Fibroblast of the aortic adventitia (primary cell): ENCODE measurements around the gene JMJD1C. TPM values are rescaled to one million over a fixed set of nuclear protein-coding genes. Genes with fewer than 3 reads are reported as not detected.
A peak's percentile ranks its signal among the peaks of the same experiment; 100 is the strongest.

Source experiments
- DNase-seq: peaks from one replicate; pipeline ENCODE4 v3.0.0-alpha.2; 2010; ENCODE audit warnings: low read depth
- H3K4me3 ChIP-seq: 2 replicates; pipeline ENCODE4 v1.5.1; 2011; ENCODE audit warnings: low read depth, mild to moderate bottlenecking, control low read depth, low read length, moderate library complexity
- total RNA-seq: library from RNA; depleted of rRNA; stranded (reverse); fragments of >200 nt; gene quantifications from 2 replicates; pipeline ENCODE4 v1.2.3, GENCODE V29; 2012; ENCODE audit warnings: low replicate concordance
- TF ChIP-seq, protein P1 (sequence below): IDR thresholded peaks from 2 replicates; pipeline ENCODE4 v1.5.1; 2011; ENCODE audit warnings: mild to moderate bottlenecking, low read length, control low read depth, inconsistent platforms; ENCODE audit not compliant: insufficient read depth

Gene JMJD1C
- total RNA-seq, 1 donor: 120 TPM

DNA sequence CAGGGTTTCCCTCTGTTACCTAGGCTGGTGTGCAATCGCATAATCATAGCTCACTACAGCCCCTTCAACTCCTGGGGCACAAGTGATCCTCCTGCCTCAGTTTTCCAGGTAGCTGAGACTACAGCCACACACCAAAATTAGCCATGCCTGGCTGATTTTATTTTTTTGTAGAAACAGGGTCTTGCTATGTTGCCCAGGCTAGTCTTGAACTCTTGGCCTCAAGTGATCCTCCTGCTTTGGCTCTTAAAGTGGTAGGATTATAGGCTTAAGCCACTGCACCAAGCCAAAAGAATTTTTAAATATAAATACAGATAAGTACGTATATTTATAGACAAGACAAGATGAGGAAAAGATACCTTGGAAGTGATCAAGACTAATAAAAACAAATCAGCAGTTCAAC lies 215.7 kb downstream of the JMJD1C start:
- no peak overlapping the region for H3K4me3 ChIP-seq
- TF ChIP-seq, protein P1, sequence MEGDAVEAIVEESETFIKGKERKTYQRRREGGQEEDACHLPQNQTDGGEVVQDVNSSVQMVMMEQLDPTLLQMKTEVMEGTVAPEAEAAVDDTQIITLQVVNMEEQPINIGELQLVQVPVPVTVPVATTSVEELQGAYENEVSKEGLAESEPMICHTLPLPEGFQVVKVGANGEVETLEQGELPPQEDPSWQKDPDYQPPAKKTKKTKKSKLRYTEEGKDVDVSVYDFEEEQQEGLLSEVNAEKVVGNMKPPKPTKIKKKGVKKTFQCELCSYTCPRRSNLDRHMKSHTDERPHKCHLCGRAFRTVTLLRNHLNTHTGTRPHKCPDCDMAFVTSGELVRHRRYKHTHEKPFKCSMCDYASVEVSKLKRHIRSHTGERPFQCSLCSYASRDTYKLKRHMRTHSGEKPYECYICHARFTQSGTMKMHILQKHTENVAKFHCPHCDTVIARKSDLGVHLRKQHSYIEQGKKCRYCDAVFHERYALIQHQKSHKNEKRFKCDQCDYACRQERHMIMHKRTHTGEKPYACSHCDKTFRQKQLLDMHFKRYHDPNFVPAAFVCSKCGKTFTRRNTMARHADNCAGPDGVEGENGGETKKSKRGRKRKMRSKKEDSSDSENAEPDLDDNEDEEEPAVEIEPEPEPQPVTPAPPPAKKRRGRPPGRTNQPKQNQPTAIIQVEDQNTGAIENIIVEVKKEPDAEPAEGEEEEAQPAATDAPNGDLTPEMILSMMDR: no peak
- no peak for DNase-seq

DNA sequence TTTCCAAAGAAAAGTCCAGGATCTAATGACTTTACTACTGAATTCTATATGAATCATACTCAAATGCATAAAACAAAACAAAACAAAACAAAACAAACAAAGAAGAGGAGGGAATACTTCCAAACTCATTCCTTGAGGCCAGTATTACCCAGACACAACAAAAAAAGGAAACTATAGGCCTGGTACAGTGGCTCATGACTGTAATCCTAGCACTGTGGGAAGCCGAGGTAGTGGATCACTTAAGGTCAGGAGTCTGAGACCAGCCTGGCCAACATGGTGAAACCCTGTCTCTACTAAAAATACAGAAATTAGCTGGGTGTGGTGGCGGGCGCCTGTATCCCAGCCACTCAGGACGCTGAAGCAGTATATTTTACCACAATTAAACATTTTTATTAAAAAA lies 218.0 kb downstream of the JMJD1C start:
- TF ChIP-seq, protein P1: no peak
- DNase-seq: no peak

DNA sequence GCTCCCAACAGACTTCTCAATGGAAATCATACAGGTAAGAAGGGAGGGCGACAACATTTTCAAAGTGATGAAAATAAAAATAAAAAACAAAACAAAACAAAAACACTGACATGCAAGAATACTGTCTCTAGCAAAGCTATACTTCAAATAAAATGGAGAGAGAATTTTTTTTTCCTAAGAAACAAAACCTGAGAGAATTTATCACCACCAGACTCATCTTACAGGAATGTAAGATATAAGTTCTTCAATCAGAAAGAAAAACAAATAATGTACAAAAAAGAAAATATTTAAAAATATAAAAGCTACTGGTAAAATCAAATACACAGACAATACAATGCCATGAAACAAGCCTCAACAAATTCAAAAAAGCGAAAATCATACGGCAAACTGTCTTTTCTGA lies 219.4 kb downstream of the JMJD1C start:
- peak; percentile 12 for DNase-seq
- no peak overlapping the region for H3K4me3 ChIP-seq
- TF ChIP-seq, protein P1: no peak

More for the DNA sequence above, 218.0 kb downstream of the JMJD1C start:
- H3K4me3 ChIP-seq: no peak overlapping the region

DNA sequence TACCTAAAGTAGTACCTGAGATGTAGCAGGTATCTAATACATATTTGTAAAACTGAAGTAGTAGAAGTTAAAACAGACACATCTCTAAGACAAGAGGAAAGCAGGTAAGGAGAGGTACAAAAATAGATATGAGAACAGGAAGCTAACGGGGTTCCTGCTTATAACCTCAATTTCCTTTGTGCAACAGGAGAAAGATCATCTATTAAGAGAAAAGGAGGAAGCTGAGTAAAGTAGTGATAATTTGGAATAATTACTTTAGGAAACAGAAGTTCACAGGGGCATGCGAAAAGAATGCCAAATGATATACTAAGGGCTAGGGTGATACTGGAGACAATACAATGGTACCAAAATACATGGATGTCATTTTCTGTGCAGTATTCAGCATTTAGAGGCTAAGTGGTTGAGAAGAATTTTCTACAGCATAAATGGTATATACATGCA lies 223.9 kb downstream of the JMJD1C start:
- no peak overlapping the region for H3K4me3 ChIP-seq
- TF ChIP-seq, protein P1: no peak
- no peak for DNase-seq

DNA sequence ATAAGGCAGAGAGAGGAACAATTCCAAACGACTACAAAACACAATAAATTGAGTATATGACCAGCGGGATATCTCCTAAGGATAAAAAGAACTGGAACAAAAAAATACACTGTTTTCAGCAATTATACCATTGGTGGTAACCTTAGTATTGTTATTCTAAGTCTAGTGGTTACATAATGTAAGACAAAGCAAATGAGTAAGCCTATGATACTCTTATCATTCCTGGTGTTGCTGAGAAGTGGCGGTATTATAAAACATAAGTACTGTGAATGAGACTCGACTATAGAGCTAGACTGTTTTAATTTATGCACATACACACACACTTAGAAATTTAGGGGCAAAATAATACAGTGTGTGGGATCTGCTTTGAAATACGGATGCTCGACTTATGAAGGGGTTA lies 225.0 kb downstream of the JMJD1C start:
- H3K4me3 ChIP-seq: no peak overlapping the region
- TF ChIP-seq, protein P1: no peak
- peak; percentile 28 for DNase-seq

DNA sequence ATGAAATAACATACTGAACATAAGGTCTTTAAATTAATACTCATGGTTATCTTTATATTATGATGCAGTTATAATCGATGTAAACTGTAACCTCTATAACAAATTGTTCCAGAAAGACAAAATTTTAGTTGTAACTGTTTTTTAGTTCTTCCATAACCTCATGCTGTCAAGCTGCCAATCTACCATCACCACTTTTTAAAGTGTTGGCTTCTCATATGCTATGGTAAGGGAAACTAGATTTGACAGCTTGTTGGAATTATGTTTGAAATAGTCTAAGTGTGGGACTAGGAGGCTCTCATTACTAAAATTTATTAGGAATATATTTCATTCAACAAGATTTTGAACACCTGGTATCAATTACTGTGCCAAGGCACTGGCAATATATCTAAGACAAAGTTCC lies 227.3 kb downstream of the JMJD1C start:
- H3K4me3 ChIP-seq: no peak overlapping the region
- no peak for DNase-seq
- TF ChIP-seq, protein P1: no peak

DNA sequence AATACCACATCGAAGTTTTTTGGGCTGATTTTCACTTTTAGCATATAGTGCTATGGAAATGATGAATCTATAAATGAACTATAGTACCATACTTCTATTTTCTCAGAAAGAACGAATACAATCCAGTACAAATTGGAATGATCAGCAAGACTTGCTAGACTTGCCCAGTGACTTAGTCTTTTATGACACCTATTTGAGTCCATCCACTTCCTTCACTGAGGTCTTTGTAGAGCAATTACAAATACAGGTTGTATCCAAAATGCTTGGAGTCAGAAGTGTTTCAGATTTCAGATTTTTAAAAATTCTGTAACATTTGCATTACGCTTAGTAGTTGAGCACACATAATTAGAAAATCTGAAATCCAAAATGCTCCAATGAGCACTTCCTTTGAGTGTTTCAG lies 228.4 kb downstream of the JMJD1C start:
- no peak overlapping the region for H3K4me3 ChIP-seq
- TF ChIP-seq, protein P1: no peak
- no peak for DNase-seq
